ENCODE results near the gene DEFB113. TPM values are rescaled to one million over a fixed set of nuclear protein-coding genes. Genes with fewer than 3 reads are reported as not detected.

The DEFB113 gene
- total and polyA plus RNA-seq, 10 of the 15 experiments (the other 5 are each of a cell fraction or from before 2014, with no cell fraction given) = not detected

GRCh38 chr6:49939993-49940498, 29.4 kb downstream of the DEFB113 start:
- SMC1A ChIA-PET (ENCODE audit: uncharacterized antibody, unreplicated experiment) = no interaction called here
- Histone ChIP-seq H4K20me1 (ENCODE audit: control insufficient read depth, insufficient read depth) (no peaks in the 10 kb centered on the region), H3K27me3 (replicated peaks in 1 of 2; ENCODE audit: control insufficient read depth in 2 of 2, insufficient read depth in 2 of 2, low read length in 1 of 2) (no peaks in the 10 kb centered on the region), H3K9ac (ENCODE audit: control insufficient read depth, insufficient read depth, low read length) (no peak overlapping the region), H3K9me3 (replicated peaks; ENCODE audit: control insufficient read depth, insufficient read depth, low read length) (no peaks in the 10 kb centered on the region), H3K4me3 (no peak overlapping the region), H3K36me3 (ENCODE audit: control insufficient read depth in 2 of 2, insufficient read depth in 2 of 2, low read length in 1 of 2) (no peaks in the 10 kb centered on the region), H3K79me2 (ENCODE audit: control insufficient read depth, insufficient read depth, low read length) (no peaks in the 10 kb centered on the region), H3K27ac (ENCODE audit: control insufficient read depth, insufficient read depth) (no peak overlapping the region), H2AFZ (ENCODE audit: control insufficient read depth, low read depth, low read length) (no peak overlapping the region), H3K4me1 (ENCODE audit: control insufficient read depth, insufficient read depth, low read length) (no peaks in the 10 kb centered on the region), H3K4me2 (ENCODE audit: control insufficient read depth, insufficient read depth) (no peak overlapping the region)
- DNase-seq (ENCODE audit: low read depth, low spot score) (no peak), FAIRE-seq (no peak), ATAC-seq (no peak)
- CTCF ChIA-PET = no interaction called here
- TF ChIP-seq SIX5 (IDR thresholded peaks at IDR 0.05; ENCODE audit: low read depth, low read length, severe bottlenecking) = no peak
- TF ChIP-seq CHD4 (IDR thresholded peaks at IDR 0.05) = no peak
- no peak for TF ChIP-seq GABPA (IDR thresholded peaks at IDR 0.05; ENCODE audit: low read depth)
- no peak for TF ChIP-seq SIN3A (IDR thresholded peaks at IDR 0.05; ENCODE audit: low read depth, low read length)
- TF ChIP-seq ELK1 (IDR thresholded peaks at IDR 0.05; ENCODE audit: low read depth, low read length) = no peak
- no peak for TF ChIP-seq JUND (IDR thresholded peaks at IDR 0.05; ENCODE audit: low read depth, low read length)
- TF ChIP-seq SKIL (IDR thresholded peaks at IDR 0.05; ENCODE audit: low read depth, poor library complexity, severe bottlenecking) = no peak
- TF ChIP-seq NFYA (IDR thresholded peaks at IDR 0.05; ENCODE audit: borderline replicate concordance, low read depth, low read length) = no peak
- no peak for TF ChIP-seq ATF3 (IDR thresholded peaks at IDR 0.05; ENCODE audit: borderline replicate concordance, extremely low read depth, low read depth, low read length)
- no peak for TF ChIP-seq ETV6 (conservative IDR thresholded peaks at IDR 0.05 in 1 of 2, IDR thresholded peaks at IDR 0.05 in 1 of 2; ENCODE audit: borderline replicate concordance in 1 of 2, low read depth in 1 of 2)
- no peak for TF ChIP-seq POLR2A (IDR thresholded peaks at IDR 0.05; ENCODE audit: low read depth, low read length)
- no peak for TF ChIP-seq RELA (IDR thresholded peaks at IDR 0.05; ENCODE audit: borderline replicate concordance, partially characterized antibody)
- no peak for TF ChIP-seq ESRRA (IDR thresholded peaks at IDR 0.05; ENCODE audit: low read length)
- no peak for TF ChIP-seq FOS (IDR thresholded peaks at IDR 0.05; ENCODE audit: borderline replicate concordance, extremely low read depth, insufficient read length)
- intact Hi-C loops (cut with micrococcal nuclease; ENCODE audit: unreplicated experiment) = no loop called here
- POLR2A ChIA-PET = no interaction called here
- BruUV-seq (replicated peaks) = no TSS peak
- 16% methylated on average over 3 of the region's 3 CpGs for WGBS (ENCODE audit: insufficient coverage, insufficient replicate concordance, low lambda C conversion rate, missing lambda C conversion rate)
- in situ Hi-C loops (cut with MboI) = no loop called here
- RAD21 ChIA-PET (ENCODE audit: unreplicated experiment) = no interaction called here

All from GM12878 (cell line).